HepG2 (cell line): ENCODE data around the gene LBX2. TPM values are rescaled to one million over a fixed set of nuclear protein-coding genes. Genes with fewer than 3 reads are reported as not detected.
A peak's percentile ranks its signal among the peaks of the same experiment; 100 is the strongest.

Experiments used
- CHD4 ChIP-seq: fragments of 200-600 bp; sonication (generic); IDR thresholded peaks from 2 replicates; pipeline ENCODE4 v1.7.0; 2017; ENCODE audit warnings: mild to moderate bottlenecking, low read length, borderline replicate concordance
- HMGXB3 ChIP-seq: sonication (generic); formaldehyde crosslinking; IDR thresholded peaks from 2 replicates; pipeline ENCODE4 v1.4.0; 2020; ENCODE audit warnings: missing genetic modification reagents, borderline replicate concordance
- HOMEZ ChIP-seq: IDR thresholded peaks from 2 replicates; pipeline ENCODE4 v1.6.1; 2016; ENCODE audit warnings: low read depth
- JUNB ChIP-seq: sonication (generic); formaldehyde crosslinking; IDR thresholded peaks from 2 replicates; pipeline ENCODE4 v1.8.0; 2022; ENCODE audit warnings: missing genetic modification reagents, mild to moderate bottlenecking, borderline replicate concordance
- KDM4B ChIP-seq: sonication (generic); formaldehyde crosslinking; IDR thresholded peaks from 2 replicates; pipeline ENCODE4 v1.4.0; 2020; ENCODE audit warnings: missing genetic modification reagents
- STAG1 ChIP-seq: sonication (generic); formaldehyde crosslinking; IDR thresholded peaks from 2 replicates; pipeline ENCODE4 v1.4.0; 2020; ENCODE audit warnings: missing genetic modification reagents
- XRCC5 ChIP-seq: fragments of 200-400 bp; formaldehyde crosslinking; optimal IDR thresholded peaks from 2 replicates; pipeline ENCODE3; 2017; ENCODE audit warnings: mild to moderate bottlenecking, low read length
- ZFP91 ChIP-seq: sonication (generic); formaldehyde crosslinking; IDR thresholded peaks from 2 replicates; pipeline ENCODE4 v1.9.0; 2022; ENCODE audit warnings: missing genetic modification reagents, mild to moderate bottlenecking, borderline replicate concordance
- ZNF770 ChIP-seq: sonication (generic); formaldehyde crosslinking; IDR thresholded peaks from 2 replicates; pipeline ENCODE4 v1.5.0; 2020; ENCODE audit warnings: mild to moderate bottlenecking, missing genetic modification reagents
- polyA plus RNA-seq, 8 experiments: library from polyadenylated mRNA; depleted of rRNA in 3 of 8; stranded (reverse) in 7 of 8; unstranded in 1 of 8; fragments of >200 nt; fragmentation: Illumina TruSeq in 4 of 8; extraction: Trizol in 4 of 8; gene quantifications; 2 replicates each; pipeline versions ENCODE4 v1.2.1 to v1.2.3, GENCODE V29; 2011 to 2016; ENCODE audit warnings: low read depth in 4 of 8, missing spikeins in 1 of 8, mixed read lengths in 1 of 8; ENCODE audit not compliant: insufficient read depth in 1 of 8
- total RNA-seq, 5 experiments: library from RNA; depleted of rRNA; stranded (reverse); fragments of >200 nt; fragmentation: Illumina TruSeq; extraction: Trizol; gene quantifications; 2 replicates each; pipeline ENCODE4 v1.2.3, GENCODE V29; 2016; ENCODE audit warnings: low read depth in 1 of 5
- TF ChIP-seq, protein P1 (sequence below): sonication (generic); formaldehyde crosslinking; IDR thresholded peaks from 2 replicates; pipeline ENCODE4 v1.8.1; 2023; ENCODE audit warnings: missing genetic modification reagents, mild to moderate bottlenecking, borderline replicate concordance
- TF ChIP-seq, protein P2 (sequence below): sonication (generic); formaldehyde crosslinking; IDR thresholded peaks from 2 replicates; pipeline ENCODE4 v1.5.1; 2020; ENCODE audit warnings: mild to moderate bottlenecking, missing genetic modification reagents, borderline replicate concordance

LBX2 gene
- total and polyA plus RNA-seq, 2 of the 13 experiments (the other 11 are each of a cell fraction or from before 2014, with no cell fraction given) = 6.4 to 8.1 TPM

DNA sequence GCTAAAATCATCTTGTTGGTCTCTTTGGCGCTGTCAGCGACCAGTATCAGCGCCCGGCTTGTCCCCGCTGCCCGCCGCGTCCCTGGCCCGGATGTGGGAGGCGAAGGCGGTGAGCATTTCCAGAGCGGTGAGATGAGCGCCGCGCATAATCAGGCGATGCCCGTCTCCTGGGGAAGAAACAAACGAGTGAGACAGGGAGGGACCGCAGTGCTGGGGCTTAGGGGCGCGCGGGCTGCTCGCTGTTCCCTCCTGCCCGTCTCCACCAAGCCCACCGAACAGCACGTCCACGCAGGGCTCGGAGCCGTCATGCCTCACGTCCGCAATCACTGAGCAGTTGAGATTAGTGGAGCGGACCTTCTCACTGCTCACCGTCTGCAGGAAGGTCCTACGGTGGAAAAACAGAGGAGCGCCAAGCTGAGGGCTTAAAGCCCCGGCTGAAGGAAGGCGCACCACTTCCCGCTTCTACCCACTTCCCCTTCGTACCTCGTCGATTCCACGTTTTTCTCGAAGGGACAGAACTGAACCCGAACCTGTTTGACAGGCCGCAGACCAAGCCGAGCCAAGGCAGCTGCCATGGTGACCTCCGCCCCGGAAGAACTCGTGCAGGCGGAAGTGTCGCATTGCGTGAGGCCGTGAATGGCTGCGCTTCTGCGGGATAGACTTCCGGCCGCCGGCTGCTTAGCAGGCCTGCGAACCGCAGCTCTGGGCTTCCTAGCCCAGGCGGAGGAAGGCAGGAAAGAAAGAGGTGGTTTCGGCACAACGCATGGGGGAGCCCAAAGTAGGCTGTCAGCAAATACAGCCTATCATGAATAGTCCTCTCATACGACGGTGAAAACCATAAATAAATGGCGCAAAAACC, 27.1 kb downstream of the LBX2 start, which contains the start of gene MRPL53 (continued):
- 0 out of 2 replicates have a peak, but pooled peaks have one; percentile 53 for TF ChIP-seq HOMEZ
- TF ChIP-seq, protein P1, sequence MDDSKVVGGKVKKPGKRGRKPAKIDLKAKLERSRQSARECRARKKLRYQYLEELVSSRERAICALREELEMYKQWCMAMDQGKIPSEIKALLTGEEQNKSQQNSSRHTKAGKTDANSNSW (CRISPR knock-in tag) = peak; percentile 91; the same call in 1 of the 2 replicates
- TF ChIP-seq XRCC5 = peak; percentile 65
- TF ChIP-seq STAG1 (CRISPR knock-in tag) = peak; percentile 48
- peak; percentile 98 for TF ChIP-seq ZFP91 (CRISPR knock-in tag)
- no peak for TF ChIP-seq JUNB
- TF ChIP-seq, protein P2, sequence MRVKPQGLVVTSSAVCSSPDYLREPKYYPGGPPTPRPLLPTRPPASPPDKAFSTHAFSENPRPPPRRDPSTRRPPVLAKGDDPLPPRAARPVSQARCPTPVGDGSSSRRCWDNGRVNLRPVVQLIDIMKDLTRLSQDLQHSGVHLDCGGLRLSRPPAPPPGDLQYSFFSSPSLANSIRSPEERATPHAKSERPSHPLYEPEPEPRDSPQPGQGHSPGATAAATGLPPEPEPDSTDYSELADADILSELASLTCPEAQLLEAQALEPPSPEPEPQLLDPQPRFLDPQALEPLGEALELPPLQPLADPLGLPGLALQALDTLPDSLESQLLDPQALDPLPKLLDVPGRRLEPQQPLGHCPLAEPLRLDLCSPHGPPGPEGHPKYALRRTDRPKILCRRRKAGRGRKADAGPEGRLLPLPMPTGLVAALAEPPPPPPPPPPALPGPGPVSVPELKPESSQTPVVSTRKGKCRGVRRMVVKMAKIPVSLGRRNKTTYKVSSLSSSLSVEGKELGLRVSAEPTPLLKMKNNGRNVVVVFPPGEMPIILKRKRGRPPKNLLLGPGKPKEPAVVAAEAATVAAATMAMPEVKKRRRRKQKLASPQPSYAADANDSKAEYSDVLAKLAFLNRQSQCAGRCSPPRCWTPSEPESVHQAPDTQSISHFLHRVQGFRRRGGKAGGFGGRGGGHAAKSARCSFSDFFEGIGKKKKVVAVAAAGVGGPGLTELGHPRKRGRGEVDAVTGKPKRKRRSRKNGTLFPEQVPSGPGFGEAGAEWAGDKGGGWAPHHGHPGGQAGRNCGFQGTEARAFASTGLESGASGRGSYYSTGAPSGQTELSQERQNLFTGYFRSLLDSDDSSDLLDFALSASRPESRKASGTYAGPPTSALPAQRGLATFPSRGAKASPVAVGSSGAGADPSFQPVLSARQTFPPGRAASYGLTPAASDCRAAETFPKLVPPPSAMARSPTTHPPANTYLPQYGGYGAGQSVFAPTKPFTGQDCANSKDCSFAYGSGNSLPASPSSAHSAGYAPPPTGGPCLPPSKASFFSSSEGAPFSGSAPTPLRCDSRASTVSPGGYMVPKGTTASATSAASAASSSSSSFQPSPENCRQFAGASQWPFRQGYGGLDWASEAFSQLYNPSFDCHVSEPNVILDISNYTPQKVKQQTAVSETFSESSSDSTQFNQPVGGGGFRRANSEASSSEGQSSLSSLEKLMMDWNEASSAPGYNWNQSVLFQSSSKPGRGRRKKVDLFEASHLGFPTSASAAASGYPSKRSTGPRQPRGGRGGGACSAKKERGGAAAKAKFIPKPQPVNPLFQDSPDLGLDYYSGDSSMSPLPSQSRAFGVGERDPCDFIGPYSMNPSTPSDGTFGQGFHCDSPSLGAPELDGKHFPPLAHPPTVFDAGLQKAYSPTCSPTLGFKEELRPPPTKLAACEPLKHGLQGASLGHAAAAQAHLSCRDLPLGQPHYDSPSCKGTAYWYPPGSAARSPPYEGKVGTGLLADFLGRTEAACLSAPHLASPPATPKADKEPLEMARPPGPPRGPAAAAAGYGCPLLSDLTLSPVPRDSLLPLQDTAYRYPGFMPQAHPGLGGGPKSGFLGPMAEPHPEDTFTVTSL (CRISPR knock-in tag) = peak; percentile 72
- TF ChIP-seq HMGXB3 = peak; percentile 95
- peak; percentile 77 for TF ChIP-seq ZNF770
- TF ChIP-seq CHD4 = peak; percentile 37; the same call in 1 of the 2 replicates
- TF ChIP-seq KDM4B = peak; percentile 95
